ENCODE results near the gene CDHR3.
A peak's percentile ranks its signal among the peaks of the same experiment; 100 is the strongest.
"Not testable (repeated sequence)": the region's sequence is repeated elsewhere in the genome, so short reads cannot be mapped to it uniquely, and the experiment has no call there.

CDHR3 gene

GRCh38 chr7:105962353-105962752, 711 bp upstream of the CDHR3 start:
- DNase-seq, result no peak

GRCh38 chr7:105971845-105972244, 8.8 kb downstream of the CDHR3 start:
- no peak for DNase-seq

GRCh38 chr7:105972276-105972675, 9.2 kb downstream of the CDHR3 start:
- no peak for DNase-seq

GRCh38 chr7:105974471-105974870, 11.4 kb downstream of the CDHR3 start:
- no peak for DNase-seq

GRCh38 chr7:105975770-105976417, 12.8 kb downstream of the CDHR3 start:
- no peak for DNase-seq

GRCh38 chr7:105976868-105977267, 13.8 kb downstream of the CDHR3 start:
- DNase-seq, result no peak

- no peak for DNase-seq
Measured at GRCh38 chr7:105978035-105978434, 15.0 kb downstream of the CDHR3 start.

- no peak for DNase-seq
Measured at GRCh38 chr7:105978974-105979373, 15.9 kb downstream of the CDHR3 start.

- DNase-seq, result no peak
Measured at GRCh38 chr7:105979405-105979804, 16.3 kb downstream of the CDHR3 start.

- no peak for DNase-seq
Measured at GRCh38 chr7:105980645-105981396, 17.8 kb downstream of the CDHR3 start.

GRCh38 chr7:105982388-105982787, 19.3 kb downstream of the CDHR3 start:
- peak; percentile 49 for DNase-seq

GRCh38 chr7:105984808-105985207, 21.7 kb downstream of the CDHR3 start:
- not testable (repeated sequence) for DNase-seq

- DNase-seq, result no peak
Measured at GRCh38 chr7:105985229-105985628, 22.2 kb downstream of the CDHR3 start.

GRCh38 chr7:105985672-105986215, 22.7 kb downstream of the CDHR3 start:
- DNase-seq, result no peak

- no peak for DNase-seq
Measured at GRCh38 chr7:105987046-105987445, 24.0 kb downstream of the CDHR3 start.

GRCh38 chr7:105988276-105988675, 25.2 kb downstream of the CDHR3 start:
- DNase-seq, result no peak

GRCh38 chr7:105989191-105989590, 26.1 kb downstream of the CDHR3 start:
- DNase-seq, result no peak

- DNase-seq, result no peak
Measured at GRCh38 chr7:105989686-105990085, 26.6 kb downstream of the CDHR3 start.

- DNase-seq, result no peak
Measured at GRCh38 chr7:105990141-105990540, 27.1 kb downstream of the CDHR3 start.

- DNase-seq, result peak; percentile 54
Measured at GRCh38 chr7:105990727-105991453, 27.8 kb downstream of the CDHR3 start.

- no peak for DNase-seq
Measured at GRCh38 chr7:105992905-105993304, 29.8 kb downstream of the CDHR3 start.

- DNase-seq, result no peak
Measured at GRCh38 chr7:105996860-105997737, 34.0 kb downstream of the CDHR3 start.

GRCh38 chr7:105999256-105999655, 36.2 kb downstream of the CDHR3 start:
- no peak for DNase-seq
